ENCODE measurements around the gene C4BPA.

C4BPA gene

GRCh38 chr1:207103892-207104373 is at the start of gene C4BPA:
TSS of gene C4BPA (plus strand) at chr1:207104233. CDS start at chr1:207113026, 8,793 bp downstream.
- POLR2A ChIA-PET (ENCODE audit: low non-redundant PET): no interaction called here
- TF ChIP-seq, protein P1, sequence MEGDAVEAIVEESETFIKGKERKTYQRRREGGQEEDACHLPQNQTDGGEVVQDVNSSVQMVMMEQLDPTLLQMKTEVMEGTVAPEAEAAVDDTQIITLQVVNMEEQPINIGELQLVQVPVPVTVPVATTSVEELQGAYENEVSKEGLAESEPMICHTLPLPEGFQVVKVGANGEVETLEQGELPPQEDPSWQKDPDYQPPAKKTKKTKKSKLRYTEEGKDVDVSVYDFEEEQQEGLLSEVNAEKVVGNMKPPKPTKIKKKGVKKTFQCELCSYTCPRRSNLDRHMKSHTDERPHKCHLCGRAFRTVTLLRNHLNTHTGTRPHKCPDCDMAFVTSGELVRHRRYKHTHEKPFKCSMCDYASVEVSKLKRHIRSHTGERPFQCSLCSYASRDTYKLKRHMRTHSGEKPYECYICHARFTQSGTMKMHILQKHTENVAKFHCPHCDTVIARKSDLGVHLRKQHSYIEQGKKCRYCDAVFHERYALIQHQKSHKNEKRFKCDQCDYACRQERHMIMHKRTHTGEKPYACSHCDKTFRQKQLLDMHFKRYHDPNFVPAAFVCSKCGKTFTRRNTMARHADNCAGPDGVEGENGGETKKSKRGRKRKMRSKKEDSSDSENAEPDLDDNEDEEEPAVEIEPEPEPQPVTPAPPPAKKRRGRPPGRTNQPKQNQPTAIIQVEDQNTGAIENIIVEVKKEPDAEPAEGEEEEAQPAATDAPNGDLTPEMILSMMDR (conservative IDR thresholded peaks at IDR 0.05; ENCODE audit: low read depth): no peak
- no peak for DNase-seq (ENCODE audit: low spot score)
- H3K27ac ChIP-seq: no peak within 1 kb of the TSS
- CTCF ChIA-PET: interaction anchor here (0.6 to 0.7 kb wide), 2 partner anchors 440 to 1200 kb away, joined by 3 read pairs; no protein-coding TSS in a partner anchor

DNA sequence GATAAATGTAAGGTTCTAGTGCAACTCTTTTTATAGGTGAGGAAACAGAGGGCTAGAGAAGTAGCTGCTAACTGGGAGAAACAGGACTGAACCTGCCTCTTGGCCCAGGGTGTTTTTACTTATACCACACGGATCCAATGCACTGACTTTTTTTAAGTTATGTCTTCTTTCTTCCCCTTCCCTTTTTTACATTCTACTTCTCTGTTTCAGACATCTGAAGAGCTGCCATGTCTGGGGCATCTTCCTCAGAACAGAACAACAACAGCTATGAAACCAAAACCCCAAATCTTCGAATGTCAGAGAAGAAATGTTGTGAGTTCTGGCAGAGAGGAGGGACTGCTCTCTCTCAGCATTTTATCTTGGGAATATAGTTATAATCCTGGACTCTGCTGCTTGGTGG is 49.5 kb upstream of the C4BPA start:
- TF ChIP-seq, protein P1 (conservative IDR thresholded peaks at IDR 0.05; ENCODE audit: low read depth): no peak
- no peak for DNase-seq (ENCODE audit: low spot score)
- POLR2A ChIA-PET (ENCODE audit: low non-redundant PET): no interaction called here
- no peak overlapping the region for H3K27ac ChIP-seq
- CTCF ChIA-PET: interaction anchor here (0.5 kb wide), 1 partner anchor 21 kb away, joined by 4 read pairs; no protein-coding TSS in a partner anchor

GRCh38 chr1:207055386-207056001 is 48.5 kb upstream of the C4BPA start:
- no peak overlapping the region for H3K27ac ChIP-seq
- TF ChIP-seq, protein P1 (conservative IDR thresholded peaks at IDR 0.05; ENCODE audit: low read depth): no peak
- ChIA-PET POLR2A (ENCODE audit: low non-redundant PET) (no interaction called here), CTCF (interaction anchor here (0.6 to 1.4 kb wide), 3 partner anchors 9 to 349 kb away, joined by 3 to 4 read pairs (median 3); no protein-coding TSS in a partner anchor)
- DNase-seq (ENCODE audit: low spot score): no peak

- POLR2A ChIA-PET (ENCODE audit: low non-redundant PET): no interaction called here
- H3K27ac ChIP-seq: no peak overlapping the region
- CTCF ChIA-PET: no interaction called here
- TF ChIP-seq, protein P1 (conservative IDR thresholded peaks at IDR 0.05; ENCODE audit: low read depth): no peak
- no peak for DNase-seq (ENCODE audit: low spot score)
These were observed 47.4 kb upstream of the C4BPA start for GRCh38 chr1:207056673-207057072.

DNA sequence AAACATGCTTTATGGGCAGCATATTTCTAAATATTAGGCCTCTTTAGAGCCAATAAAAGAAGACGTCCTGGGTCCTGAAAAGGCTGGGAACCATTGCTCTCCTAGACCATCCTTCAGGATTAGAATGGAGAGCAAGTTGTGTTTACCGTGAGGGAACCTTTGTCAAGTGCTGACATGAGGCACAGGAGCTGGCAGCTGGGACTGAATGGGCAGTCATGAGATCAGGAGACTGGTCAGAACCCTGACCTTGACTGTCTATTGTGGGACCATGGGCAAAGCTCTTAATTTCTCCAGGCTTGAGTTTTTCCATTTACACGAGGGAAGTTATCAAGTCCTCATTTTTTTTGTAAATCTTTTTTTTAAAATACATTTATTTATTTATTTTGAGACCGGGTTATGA is 45.8 kb upstream of the C4BPA start:
- no peak for DNase-seq (ENCODE audit: low spot score)
- TF ChIP-seq, protein P1 (conservative IDR thresholded peaks at IDR 0.05; ENCODE audit: low read depth): no peak
- ChIA-PET POLR2A (ENCODE audit: low non-redundant PET) (no interaction called here), CTCF (interaction anchor here (0.7 kb wide), 1 partner anchor 20 kb away, joined by 3 read pairs; no protein-coding TSS in a partner anchor)
- no peak overlapping the region for H3K27ac ChIP-seq

DNA sequence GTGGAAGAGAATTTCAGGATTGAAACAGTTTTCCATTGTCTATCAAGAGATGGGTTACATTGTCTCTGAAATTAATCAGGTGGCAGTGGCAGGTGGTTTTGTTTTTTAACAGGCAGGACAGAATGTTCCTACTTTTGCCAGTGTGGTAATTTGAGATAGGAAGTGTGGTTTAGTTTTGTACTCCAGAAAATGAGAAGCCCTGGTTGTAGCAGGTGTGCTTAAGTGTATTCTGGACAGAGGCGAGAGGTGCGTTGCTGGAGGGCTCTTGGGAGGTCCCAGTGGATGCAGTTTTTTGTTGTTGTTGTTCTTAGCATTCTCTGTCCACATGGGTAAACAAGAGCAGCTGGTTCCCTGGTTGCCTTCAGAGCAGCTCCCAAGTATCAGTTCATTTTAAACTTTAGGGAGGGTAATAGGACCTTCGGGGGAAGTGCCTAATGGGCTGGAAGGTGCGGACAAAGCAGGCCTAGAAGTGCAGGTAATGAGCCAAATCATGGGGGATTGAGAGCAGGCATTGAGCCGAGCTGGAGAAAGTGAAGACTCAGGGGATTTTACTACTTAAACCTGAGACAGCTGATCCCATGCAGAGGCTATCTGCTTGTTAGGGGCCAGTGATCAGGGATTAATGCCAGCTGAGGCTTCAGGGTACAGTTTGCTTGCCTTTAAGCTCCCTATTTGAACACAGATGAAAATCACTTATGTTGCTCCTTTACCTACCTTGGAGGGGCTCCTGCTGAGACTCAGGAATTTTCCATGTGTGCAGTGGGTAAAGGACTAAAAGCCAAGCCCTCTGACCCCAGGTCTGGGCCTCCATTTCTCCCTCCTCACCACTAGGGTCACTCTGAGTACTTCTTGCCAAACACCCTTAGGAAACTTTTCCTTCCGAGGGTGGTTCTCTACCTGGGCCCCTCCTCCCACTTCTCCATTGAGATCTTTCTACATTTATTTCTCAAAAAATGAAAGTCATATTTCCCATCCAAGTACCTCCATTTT is 44.9 kb upstream of the C4BPA start:
- ChIA-PET CTCF (interaction anchor here (0.6 to 1.0 kb wide), 2 partner anchors 15 to 1143 kb away, joined by 3 read pairs; no protein-coding TSS in a partner anchor), POLR2A (ENCODE audit: low non-redundant PET) (no interaction called here)
- no peak for DNase-seq (ENCODE audit: low spot score)
- no peak overlapping the region for H3K27ac ChIP-seq
- TF ChIP-seq, protein P1 (conservative IDR thresholded peaks at IDR 0.05; ENCODE audit: low read depth): no peak

Measured in RWPE1 (cell line).